Gastrocnemius medialis (tissue), 4 donors: Measurements from ENCODE around the gene RASGEF1B. TPM values are rescaled to one million over a fixed set of nuclear protein-coding genes. Genes with fewer than 3 reads are reported as not detected.

Source experiments
- ATAC-seq, 2 donors: fragments of 150-250 bp; one replicate each; pipeline ENCODE4 v1.9.1; 2016
- DNase-seq, 2 donors: peaks; one replicate each; pipeline ENCODE4 v3.0.0-alpha.2; 2019
- H3K27ac ChIP-seq, 4 donors: fragments of 200-600 bp; sonication (generic); 1 replicate in 1 of 4; 2 replicates in 3 of 4; pipeline ENCODE4 v1.5.1; 2016 to 2018; ENCODE audit warnings: mild to moderate bottlenecking in 2 of 4, moderate library complexity in 1 of 4
- H3K27me3 ChIP-seq, 3 donors: fragments of 200-600 bp; sonication (generic) in 2 of 3; 1 replicate in 1 of 3; 2 replicates in 2 of 3; pipeline versions ENCODE4 v1.5.1 to v1.6.0; 2016 to 2019; ENCODE audit warnings: mild to moderate bottlenecking in 1 of 3, moderate library complexity in 1 of 3
- H3K36me3 ChIP-seq, 2 donors: fragments of 200-600 bp; sonication (generic) in 1 of 2; one replicate each; pipeline ENCODE4 v1.5.1; 2017 to 2018
- H3K4me1 ChIP-seq, 2 donors: fragments of 200-600 bp; sonication (generic) in 1 of 2; one replicate each; pipeline ENCODE4 v1.5.1; 2016 to 2017; ENCODE audit warnings: mild to moderate bottlenecking in 2 of 2
- H3K4me3 ChIP-seq, 4 donors: fragments of 200-600 bp; sonication (generic) in 3 of 4; 1 replicate in 1 of 4; 2 replicates in 3 of 4; pipeline ENCODE4 v1.5.1; 2016 to 2019; ENCODE audit warnings: mild to moderate bottlenecking in 2 of 4
- H3K9me3 ChIP-seq, 3 donors: fragments of 200-600 bp; sonication (generic) in 2 of 3; 1 replicate in 1 of 3; 2 replicates in 2 of 3; pipeline ENCODE4 v1.5.1; 2016 to 2019
- POLR2A ChIP-seq, 2 donors: fragments of 450-650 bp; IDR thresholded peaks; one replicate each; pipeline ENCODE4 v1.6.1; 2017; ENCODE audit warnings: antibody characterized with exemption in 2 of 2, mild to moderate bottlenecking in 2 of 2, moderate library complexity in 2 of 2
- in situ Hi-C, 4 donors: fragments of 200-750 bp; cut with MboI; loops; one replicate each; pipeline versions ENCODE4 v1.15.0 to v1.8.0; 2017; ENCODE audit warnings: low sequenced_read_pairs in 4 of 4
- intact Hi-C: fragments of 100-400 bp; cut with DNase I; formaldehyde crosslinking; loops from one replicate; pipeline ENCODE4 v1.15.1; 2023; ENCODE audit warnings: low total_unique reads
- total RNA-seq, 4 donors: library from RNA; depleted of rRNA; stranded (reverse); fragments of >200 nt; gene quantifications; one replicate each; pipeline versions ENCODE4 v1.1.0 to v1.2.3, GENCODE V29; 2016
- TF ChIP-seq, protein P1 (sequence below), 5 experiments: fragments of 450-650 bp in 3 of 5; fragments of 200-600 bp in 2 of 5; sonication (generic) in 2 of 5; IDR thresholded peaks in 4 of 5; conservative IDR thresholded peaks in 1 of 5; 1 replicate in 4 of 5; 2 replicates in 1 of 5; pipeline ENCODE4 v1.5.1; 2016 to 2019; ENCODE audit warnings: antibody characterized with exemption in 5 of 5, mild to moderate bottlenecking in 3 of 5, moderate library complexity in 3 of 5

The RASGEF1B gene
- total RNA-seq, 4 donors from 2014 or later, result 1.9 to 6.0 (median 5.2) TPM

DNA sequence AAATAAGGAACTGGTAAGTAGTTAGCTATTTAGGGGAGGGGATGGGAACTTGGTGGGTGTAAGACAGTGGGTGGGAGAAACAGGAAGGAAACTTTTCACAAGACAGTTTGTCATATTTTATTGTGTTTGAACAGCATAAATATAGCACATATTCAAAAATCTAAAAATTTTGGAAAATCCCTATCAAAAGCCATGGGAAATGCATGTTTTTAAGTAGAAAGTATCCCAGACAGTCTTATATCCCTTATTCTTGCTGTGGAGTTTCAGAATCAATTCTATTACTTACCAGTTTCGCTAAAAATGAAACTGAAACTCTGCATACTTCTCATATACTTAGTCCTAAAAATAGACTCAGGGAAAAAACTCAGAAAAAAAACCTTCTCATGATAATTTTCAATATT, 22.3 kb upstream of the RASGEF1B start:
- H3K27ac ChIP-seq, result peak overlapping the region in 2 of 4 donors; percentile 0 to 57
- H3K27me3 ChIP-seq, result no peaks in the 10 kb centered on the region
- no peaks in the 10 kb centered on the region for H3K4me1 ChIP-seq
- in situ Hi-C loops (no loop called here), intact Hi-C loops (no loop called here)
- no peak for ATAC-seq
- no peaks in the 10 kb centered on the region for H3K36me3 ChIP-seq
- DNase-seq, result no peak
- TF ChIP-seq, protein P1, sequence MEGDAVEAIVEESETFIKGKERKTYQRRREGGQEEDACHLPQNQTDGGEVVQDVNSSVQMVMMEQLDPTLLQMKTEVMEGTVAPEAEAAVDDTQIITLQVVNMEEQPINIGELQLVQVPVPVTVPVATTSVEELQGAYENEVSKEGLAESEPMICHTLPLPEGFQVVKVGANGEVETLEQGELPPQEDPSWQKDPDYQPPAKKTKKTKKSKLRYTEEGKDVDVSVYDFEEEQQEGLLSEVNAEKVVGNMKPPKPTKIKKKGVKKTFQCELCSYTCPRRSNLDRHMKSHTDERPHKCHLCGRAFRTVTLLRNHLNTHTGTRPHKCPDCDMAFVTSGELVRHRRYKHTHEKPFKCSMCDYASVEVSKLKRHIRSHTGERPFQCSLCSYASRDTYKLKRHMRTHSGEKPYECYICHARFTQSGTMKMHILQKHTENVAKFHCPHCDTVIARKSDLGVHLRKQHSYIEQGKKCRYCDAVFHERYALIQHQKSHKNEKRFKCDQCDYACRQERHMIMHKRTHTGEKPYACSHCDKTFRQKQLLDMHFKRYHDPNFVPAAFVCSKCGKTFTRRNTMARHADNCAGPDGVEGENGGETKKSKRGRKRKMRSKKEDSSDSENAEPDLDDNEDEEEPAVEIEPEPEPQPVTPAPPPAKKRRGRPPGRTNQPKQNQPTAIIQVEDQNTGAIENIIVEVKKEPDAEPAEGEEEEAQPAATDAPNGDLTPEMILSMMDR (IDR thresholded peaks at IDR 0.05 in 4 of 5, conservative IDR thresholded peaks at IDR 0.05 in 1 of 5), result no peak
- TF ChIP-seq POLR2A (IDR thresholded peaks at IDR 0.05), result no peak
- peak overlapping the region; percentile 10 to 40 (median 14) for H3K4me3 ChIP-seq
- no peaks in the 10 kb centered on the region for H3K9me3 ChIP-seq

DNA sequence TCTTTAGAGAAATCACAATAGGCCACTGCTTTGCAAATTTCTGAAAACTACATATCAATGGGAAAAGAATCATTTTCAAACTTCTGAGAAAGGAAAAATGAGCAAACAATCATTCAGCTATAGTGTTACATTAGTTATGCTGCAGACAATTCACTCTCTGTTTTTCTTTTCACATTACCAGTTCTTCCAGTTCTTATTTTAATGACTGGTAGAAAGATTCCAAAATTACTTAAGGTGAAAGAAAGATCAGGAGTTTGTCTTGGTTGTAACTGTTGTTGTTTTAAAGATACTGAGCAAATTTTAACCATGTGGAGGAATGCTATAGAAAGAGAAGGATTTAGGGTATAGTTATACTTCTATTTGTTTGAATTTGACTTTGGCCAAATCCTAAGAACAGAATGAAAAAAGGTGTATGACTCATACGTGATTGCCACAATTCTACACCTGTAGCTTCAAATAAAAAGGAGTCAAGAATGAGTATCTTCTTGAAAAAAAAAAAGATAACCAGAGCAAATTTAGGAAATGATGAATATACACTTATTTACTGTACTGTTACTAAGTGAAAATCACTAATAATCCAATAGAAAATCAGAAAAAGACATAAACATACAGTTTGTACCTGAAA, 21.0 kb upstream of the RASGEF1B start:
- no peak for TF ChIP-seq POLR2A (IDR thresholded peaks at IDR 0.05)
- TF ChIP-seq, protein P1 (IDR thresholded peaks at IDR 0.05 in 4 of 5, conservative IDR thresholded peaks at IDR 0.05 in 1 of 5), result no peak
- intact Hi-C loops (no loop called here), in situ Hi-C loops (no loop called here)
- H3K9me3 ChIP-seq, result no peaks in the 10 kb centered on the region
- H3K27me3 ChIP-seq, result no peaks in the 10 kb centered on the region
- no peak overlapping the region for H3K4me3 ChIP-seq
- H3K36me3 ChIP-seq, result no peaks in the 10 kb centered on the region
- no peaks in the 10 kb centered on the region for H3K4me1 ChIP-seq
- no peak overlapping the region for H3K27ac ChIP-seq
- DNase-seq, result no peak
- ATAC-seq, result no peak

GRCh38 chr4:81491943-81492342, 20.2 kb upstream of the RASGEF1B start:
- Histone ChIP-seq H3K4me3 (no peak overlapping the region), H3K4me1 (no peaks in the 10 kb centered on the region), H3K27me3 (no peaks in the 10 kb centered on the region), H3K9me3 (no peaks in the 10 kb centered on the region), H3K27ac (no peak overlapping the region), H3K36me3 (no peaks in the 10 kb centered on the region)
- TF ChIP-seq, protein P1 (IDR thresholded peaks at IDR 0.05 in 4 of 5, conservative IDR thresholded peaks at IDR 0.05 in 1 of 5), result no peak
- TF ChIP-seq POLR2A (IDR thresholded peaks at IDR 0.05), result no peak
- in situ Hi-C loops, result no loop called here
- ATAC-seq (peak in 1 of 2 donors; percentile 27), DNase-seq (no peak)
- intact Hi-C loops, result no loop called here

- DNase-seq (no peak), ATAC-seq (no peak)
- H3K27me3 ChIP-seq, result no peaks in the 10 kb centered on the region
- intact Hi-C loops (no loop called here), in situ Hi-C loops (no loop called here)
- H3K4me1 ChIP-seq, result no peaks in the 10 kb centered on the region
- no peak overlapping the region for H3K27ac ChIP-seq
- no peaks in the 10 kb centered on the region for H3K36me3 ChIP-seq
- TF ChIP-seq POLR2A (IDR thresholded peaks at IDR 0.05), result no peak
- TF ChIP-seq, protein P1 (IDR thresholded peaks at IDR 0.05 in 4 of 5, conservative IDR thresholded peaks at IDR 0.05 in 1 of 5), result no peak
- no peaks in the 10 kb centered on the region for H3K9me3 ChIP-seq
- H3K4me3 ChIP-seq, result no peak overlapping the region
Measured at GRCh38 chr4:81490403-81491160, 18.9 kb upstream of the RASGEF1B start.
